Aorta (tissue), 5 donors: ENCODE data around the gene SPOCK3. TPM values are rescaled to one million over a fixed set of nuclear protein-coding genes. Genes with fewer than 3 reads are reported as not detected.

Experiments used
- ATAC-seq: fragments of 200-7000 bp; cut with Tn5 transposase; one replicate; pipeline ENCODE4 v1.9.1; 2022; ENCODE audit warnings: moderate library complexity; ENCODE audit not compliant: low FRiP score
- DNase-seq, 2 donors: peaks; one replicate each; pipeline ENCODE4 v3.0.0-alpha.2; 2020
- H3K27ac ChIP-seq, 2 donors: one replicate each; pipeline ENCODE4 v1.5.1; 2013; ENCODE audit warnings: low read length in 2 of 2, mild to moderate bottlenecking in 2 of 2, moderate library complexity in 2 of 2, control low read depth in 1 of 2, inconsistent platforms in 1 of 2, low read depth in 1 of 2
- H3K27me3 ChIP-seq, 2 donors: one replicate each; pipeline ENCODE4 v1.6.1; 2013; ENCODE audit warnings: control low read depth in 1 of 2, low read length in 1 of 2, mild to moderate bottlenecking in 1 of 2, moderate library complexity in 1 of 2; ENCODE audit not compliant: insufficient read depth in 2 of 2, control insufficient read depth in 1 of 2
- H3K36me3 ChIP-seq, 2 donors: one replicate each; pipeline ENCODE4 v1.6.1; 2013; ENCODE audit warnings: control low read depth in 1 of 2, low read length in 1 of 2, mild to moderate bottlenecking in 1 of 2; ENCODE audit not compliant: insufficient read depth in 2 of 2, control insufficient read depth in 1 of 2
- H3K4me1 ChIP-seq, 2 donors: one replicate each; pipeline ENCODE4 v1.6.1; 2013; ENCODE audit warnings: low read length in 2 of 2, control low read depth in 1 of 2, mild to moderate bottlenecking in 1 of 2, moderate library complexity in 1 of 2; ENCODE audit not compliant: insufficient read depth in 2 of 2, control insufficient read depth in 1 of 2
- H3K4me3 ChIP-seq, 2 donors: one replicate each; pipeline ENCODE4 v1.5.1; 2013; ENCODE audit warnings: low read length in 2 of 2, control low read depth in 1 of 2, mild to moderate bottlenecking in 1 of 2
- H3K9me3 ChIP-seq: one replicate; pipeline ENCODE4 v1.6.1; 2013; ENCODE audit warnings: mild to moderate bottlenecking, low read length; ENCODE audit not compliant: control insufficient read depth
- WGBS, 2 donors: extraction: QIAGEN DNeasy Blood & Tissue Kit; methylation state at CpG; one replicate each; pipeline ENCODE4 v1.1.7; 2013; 5-methylcytosine and 5-hydroxymethylcytosine counted together
- intact Hi-C, 2 donors: fragments of 100-400 bp; cut with DNase I; formaldehyde crosslinking; loops; one replicate each; pipeline versions ENCODE4 v1.14.2 to v1.15.0; 2022
- polyA plus RNA-seq, 2 donors: library from polyadenylated mRNA; stranded (reverse); fragments of 200-250 nt; gene quantifications; one replicate each; pipeline ENCODE4 v1.2.3, GENCODE V29; 2013
- total RNA-seq, 2 donors: library from RNA; stranded (reverse); fragmentation: NEBNext Ultra II Directional; extraction: Animal tissue kit (Norgen Biotek cat#: 25700); gene quantifications; one replicate each; pipeline ENCODE4 v1.2.1, GENCODE V29; 2021
- donor health status: healthy with polysubstance abuse.
- donor health status: Bipolar disorder and iron deficiency.
- donor health status: DM: no; HTN: no; CAD: no.
- donor health status: DM: no; HTN: no; CAD: no.
- donor health status: DM: yes; HTN: yes; CAD: no.

Gene SPOCK3
- total and polyA plus RNA-seq, 4 donors, result not detected

- Histone ChIP-seq H3K27me3 (no peaks in the 10 kb centered on the region), H3K4me1 (no peaks in the 10 kb centered on the region), H3K27ac (no peak overlapping the region), H3K9me3 (no peaks in the 10 kb centered on the region), H3K36me3 (no peaks in the 10 kb centered on the region), H3K4me3 (no peak overlapping the region)
- ATAC-seq (no peak), DNase-seq (no peak)
- intact Hi-C loops, result no loop called here
- 23 to 43% methylated on average over 1 of the region's 1 CpG for WGBS, 2 donors
Observed at GRCh38 chr4:166930464-166930863, 303.8 kb downstream of the SPOCK3 start.

DNA sequence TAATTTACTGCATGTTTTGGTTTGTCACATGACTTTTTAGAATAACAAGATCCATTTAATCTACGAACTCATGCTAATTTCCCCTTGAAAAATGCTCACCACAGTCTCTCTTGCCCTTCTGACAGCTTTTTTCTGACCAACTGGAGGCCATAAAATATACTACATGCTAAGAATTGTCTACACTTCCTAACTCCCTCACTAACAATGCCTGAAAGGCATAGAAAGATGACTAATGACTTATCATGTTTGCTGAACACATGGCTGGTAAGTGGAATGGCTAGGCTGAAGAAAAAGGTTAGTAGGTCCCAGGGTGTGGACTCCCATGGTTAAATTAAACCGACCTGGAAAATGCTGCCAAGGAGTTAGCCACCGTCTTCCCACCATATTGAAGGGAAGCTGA lies 309.9 kb downstream of the SPOCK3 start:
- WGBS, 2 donors, result 42 to 47% methylated on average over 3 of the region's 3 CpGs
- Histone ChIP-seq H3K27ac (no peak overlapping the region), H3K27me3 (no peaks in the 10 kb centered on the region), H3K4me3 (no peak overlapping the region), H3K4me1 (no peaks in the 10 kb centered on the region), H3K9me3 (no peaks in the 10 kb centered on the region), H3K36me3 (no peaks in the 10 kb centered on the region)
- no peak for DNase-seq
- intact Hi-C loops, result no loop called here
- no peak for ATAC-seq

- H3K36me3 ChIP-seq, result no peaks in the 10 kb centered on the region
- H3K4me1 ChIP-seq, result no peaks in the 10 kb centered on the region
- H3K27me3 ChIP-seq, result no peaks in the 10 kb centered on the region
- ATAC-seq (no peak), DNase-seq (no peak)
- H3K9me3 ChIP-seq, result no peaks in the 10 kb centered on the region
- H3K4me3 ChIP-seq, result no peak overlapping the region
- H3K27ac ChIP-seq, result no peak overlapping the region
- WGBS, 2 donors, result 63% methylated on average over 4 of the region's 4 CpGs
- intact Hi-C loops, result no loop called here
Observed at GRCh38 chr4:166913926-166914325, 320.4 kb downstream of the SPOCK3 start.

DNA sequence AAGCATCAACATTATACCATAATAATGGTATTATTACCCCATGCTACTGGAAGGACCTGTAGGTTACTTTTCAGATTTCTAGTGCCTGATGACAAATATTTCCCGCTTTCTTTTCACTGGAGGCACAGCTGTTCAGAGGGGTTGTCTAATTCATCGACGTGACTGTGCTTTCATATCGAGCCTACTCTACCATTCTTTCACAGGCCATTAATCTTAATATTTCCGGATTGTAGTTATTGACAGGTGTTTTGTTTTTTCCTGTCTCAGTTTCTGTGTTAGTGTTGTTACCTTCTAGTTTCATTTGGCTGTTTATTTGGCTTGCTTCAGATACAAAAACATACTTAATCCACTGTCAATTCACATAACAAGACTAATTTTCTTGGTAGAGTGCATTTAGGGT lies 330.9 kb downstream of the SPOCK3 start:
- no peak for DNase-seq
- 68% methylated on average over 5 of the region's 5 CpGs for WGBS, 2 donors
- H3K4me1 ChIP-seq, result no peaks in the 10 kb centered on the region
- ATAC-seq, result no peak
- H3K27me3 ChIP-seq, result no peaks in the 10 kb centered on the region
- intact Hi-C loops, result no loop called here
- H3K36me3 ChIP-seq, result no peaks in the 10 kb centered on the region
- H3K4me3 ChIP-seq, result no peak overlapping the region
- H3K9me3 ChIP-seq, result no peaks in the 10 kb centered on the region
- H3K27ac ChIP-seq, result no peak overlapping the region

GRCh38 chr4:166902941-166903340 lies 331.4 kb downstream of the SPOCK3 start:
- Histone ChIP-seq H3K9me3 (no peaks in the 10 kb centered on the region), H3K4me3 (no peak overlapping the region), H3K27ac (no peak overlapping the region), H3K4me1 (no peaks in the 10 kb centered on the region), H3K36me3 (no peaks in the 10 kb centered on the region), H3K27me3 (no peaks in the 10 kb centered on the region)
- 47 to 49% methylated on average over 1 of the region's 1 CpG for WGBS, 2 donors
- ATAC-seq, result no peak
- intact Hi-C loops, result no loop called here
- no peak for DNase-seq

GRCh38 chr4:166896254-166896653 lies 338.0 kb downstream of the SPOCK3 start:
- 75 to 84% methylated on average over 3 of the region's 3 CpGs for WGBS, 2 donors
- Histone ChIP-seq H3K27me3 (no peaks in the 10 kb centered on the region), H3K27ac (no peak overlapping the region), H3K9me3 (no peaks in the 10 kb centered on the region), H3K4me3 (no peak overlapping the region), H3K4me1 (no peaks in the 10 kb centered on the region), H3K36me3 (no peaks in the 10 kb centered on the region)
- DNase-seq (no peak), ATAC-seq (no peak)
- intact Hi-C loops, result no loop called here

DNA sequence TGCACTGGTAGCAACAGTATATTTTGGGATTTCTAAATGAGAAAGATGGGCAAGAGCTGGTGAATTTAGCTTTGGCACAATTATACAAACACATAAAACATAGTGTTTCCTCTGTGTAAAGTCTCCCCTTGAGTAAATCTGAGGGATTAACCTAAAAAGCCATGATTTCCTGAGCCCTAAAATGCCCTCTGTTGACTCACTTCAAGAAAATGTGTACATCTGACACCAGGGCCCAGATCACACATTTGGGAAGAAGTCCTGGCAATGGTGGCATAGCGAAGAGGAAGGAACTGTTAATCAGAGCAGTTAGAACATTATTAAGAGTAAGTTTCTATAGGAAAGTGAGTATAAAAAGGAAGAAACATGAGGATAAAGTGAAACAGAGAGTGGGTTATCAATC lies 338.5 kb downstream of the SPOCK3 start:
- no peak overlapping the region for H3K4me3 ChIP-seq
- no peak overlapping the region for H3K27ac ChIP-seq
- ATAC-seq (no peak), DNase-seq (no peak)
- WGBS, 2 donors, result 86 to 90% methylated on average over 1 of the region's 1 CpG
- intact Hi-C loops, result no loop called here
- H3K4me1 ChIP-seq, result no peaks in the 10 kb centered on the region
- H3K36me3 ChIP-seq, result no peaks in the 10 kb centered on the region
- no peaks in the 10 kb centered on the region for H3K27me3 ChIP-seq
- no peaks in the 10 kb centered on the region for H3K9me3 ChIP-seq

DNA sequence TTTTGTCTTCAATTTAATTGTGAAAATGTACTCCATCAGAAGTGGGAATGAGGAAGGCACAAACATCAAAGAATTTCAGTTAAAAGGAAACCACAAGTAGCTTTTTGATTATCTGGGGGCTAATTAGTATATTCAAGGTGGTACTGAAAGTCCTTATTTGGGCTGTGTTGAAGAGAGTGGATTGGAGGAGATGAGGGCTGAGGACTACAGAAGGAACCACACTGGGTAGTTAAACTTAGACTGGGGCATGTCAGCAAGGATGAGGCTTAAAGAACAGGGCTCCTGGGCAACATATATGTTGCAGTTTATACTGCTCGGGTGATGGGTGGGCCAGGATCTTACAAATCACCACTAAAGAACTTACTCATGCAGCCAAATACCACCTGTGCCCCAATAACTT lies 346.8 kb downstream of the SPOCK3 start:
- WGBS, 2 donors, result 70 to 76% methylated on average over 1 of the region's 1 CpG
- Histone ChIP-seq H3K27ac (no peak overlapping the region), H3K4me3 (no peak overlapping the region), H3K27me3 (no peaks in the 10 kb centered on the region), H3K9me3 (no peaks in the 10 kb centered on the region), H3K36me3 (no peaks in the 10 kb centered on the region), H3K4me1 (no peaks in the 10 kb centered on the region)
- no peak for ATAC-seq
- DNase-seq, result no peak
- intact Hi-C loops, result no loop called here

DNA sequence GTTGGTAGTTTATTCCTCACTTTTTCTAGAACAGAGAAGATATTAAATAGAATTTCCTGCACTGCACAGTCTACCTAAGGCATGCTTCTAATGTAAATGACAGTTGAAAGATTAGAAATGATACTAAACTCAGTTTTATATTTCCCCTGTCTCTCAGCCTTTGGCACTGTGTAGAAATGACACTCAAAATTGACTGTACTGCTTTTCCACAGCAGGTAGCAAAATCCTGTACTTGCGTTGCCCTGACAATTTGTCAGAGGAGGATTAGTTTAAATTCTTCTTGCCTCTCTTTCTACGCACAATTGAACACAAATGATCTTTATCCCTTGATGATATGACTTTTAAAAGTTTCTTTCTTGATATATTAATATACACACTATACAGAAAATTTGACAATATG lies 347.6 kb downstream of the SPOCK3 start:
- Histone ChIP-seq H3K4me3 (no peak overlapping the region), H3K4me1 (no peaks in the 10 kb centered on the region), H3K27ac (no peak overlapping the region), H3K27me3 (no peaks in the 10 kb centered on the region), H3K9me3 (no peaks in the 10 kb centered on the region), H3K36me3 (no peaks in the 10 kb centered on the region)
- ATAC-seq, result no peak
- no peak for DNase-seq
- 72 to 74% methylated on average over 2 of the region's 2 CpGs for WGBS, 2 donors
- intact Hi-C loops, result no loop called here
